ENCODE measurements around the gene CPXM1.
"Not testable (repeated sequence)": the region's sequence is repeated elsewhere in the genome, so short reads cannot be mapped to it uniquely, and the experiment has no call there.

The CPXM1 gene

GRCh38 chr20:2799688-2800520 lies 523 bp downstream of the CPXM1 start:
- no peak for DNase-seq (ENCODE audit: low read depth in 2 of 2)

GRCh38 chr20:2799271-2799670 lies 1.2 kb downstream of the CPXM1 start:
- DNase-seq (ENCODE audit: low read depth in 2 of 2), result no peak

DNA sequence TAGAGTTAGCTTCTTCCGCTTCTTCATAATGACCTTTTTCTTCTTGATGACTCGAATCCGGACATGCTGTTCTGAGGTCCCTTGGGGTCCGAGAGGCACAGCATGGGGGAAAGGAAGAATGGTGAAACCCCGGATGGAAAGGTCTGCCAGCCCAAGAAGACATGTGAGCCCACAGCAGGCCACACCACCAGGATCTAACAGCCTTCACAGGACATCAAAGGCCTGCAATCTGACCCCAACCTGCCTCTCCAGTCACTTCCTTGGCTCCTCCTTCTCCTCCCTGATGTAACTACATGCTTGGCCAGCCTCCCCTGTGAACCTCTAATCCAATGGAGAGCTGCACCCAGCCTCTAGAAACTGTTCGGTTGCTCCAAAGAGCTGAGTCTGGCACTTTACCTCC lies 1.6 kb downstream of the CPXM1 start:
- no peak for DNase-seq (ENCODE audit: low read depth in 2 of 2)

DNA sequence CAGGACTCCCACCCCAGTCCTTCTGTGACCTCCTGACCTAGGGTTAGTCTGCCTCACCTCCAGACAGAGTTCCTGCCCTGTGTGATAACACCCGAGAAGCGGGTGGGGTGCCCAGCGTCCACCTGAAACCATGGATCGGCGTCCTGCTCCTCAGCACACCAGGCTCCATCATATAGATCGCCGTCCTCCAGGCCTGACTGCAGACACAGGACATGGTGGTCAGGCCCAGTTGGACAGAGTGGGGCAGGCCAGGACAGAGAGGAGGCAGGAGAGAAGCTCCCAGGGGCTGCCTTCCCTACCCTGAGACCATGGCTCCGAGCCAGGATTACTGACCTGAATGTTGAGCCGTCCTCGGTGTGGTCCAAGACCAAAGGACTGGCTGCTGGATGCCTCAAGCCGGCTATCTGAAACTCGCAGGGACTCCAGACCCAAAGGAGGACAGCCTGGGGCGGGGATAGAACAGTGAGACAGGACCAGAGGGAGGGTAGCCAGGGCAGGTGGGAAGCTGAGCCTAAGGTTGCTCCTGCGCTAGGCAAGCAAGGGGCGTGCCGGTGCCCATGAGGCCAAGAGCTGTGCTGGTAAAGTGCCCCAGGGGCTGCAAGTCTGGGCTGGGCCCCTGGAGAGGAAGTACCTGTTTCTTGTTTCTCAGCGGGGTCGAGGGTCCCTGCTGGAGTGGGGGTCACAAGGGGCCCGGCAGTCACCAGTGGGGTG lies 2.2 kb downstream of the CPXM1 start:
- no peak for DNase-seq (ENCODE audit: low read depth in 2 of 2)

GRCh38 chr20:2797136-2797983 lies 3.1 kb downstream of the CPXM1 start:
- DNase-seq (ENCODE audit: low read depth in 2 of 2), result no peak

- no peak for DNase-seq (ENCODE audit: low read depth in 2 of 2)
These were observed 4.3 kb downstream of the CPXM1 start for GRCh38 chr20:2796011-2796660.

DNA sequence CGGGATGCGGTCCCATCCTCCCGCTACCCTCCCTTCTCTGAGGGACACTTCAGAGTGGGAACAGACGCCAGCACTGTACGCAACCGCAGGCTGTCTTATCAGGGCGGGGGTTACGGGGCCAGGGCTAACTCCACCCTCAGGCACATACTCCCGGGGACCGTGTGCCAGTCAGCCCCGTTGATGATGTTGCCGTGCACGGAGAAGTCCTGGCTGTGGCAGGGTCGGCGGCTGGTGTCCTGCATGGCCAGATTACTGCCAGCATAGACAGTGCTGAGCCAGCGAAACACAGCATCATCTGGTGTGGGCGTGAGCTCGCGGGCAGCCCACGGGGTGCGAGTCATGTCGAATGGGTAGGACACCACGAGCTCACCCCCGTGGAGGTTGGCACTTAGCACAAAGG lies 5.0 kb downstream of the CPXM1 start:
- DNase-seq (ENCODE audit: low read depth in 2 of 2), result no peak

- DNase-seq (ENCODE audit: low read depth in 2 of 2), result no peak
These were observed 5.5 kb downstream of the CPXM1 start for GRCh38 chr20:2794866-2795447.

DNA sequence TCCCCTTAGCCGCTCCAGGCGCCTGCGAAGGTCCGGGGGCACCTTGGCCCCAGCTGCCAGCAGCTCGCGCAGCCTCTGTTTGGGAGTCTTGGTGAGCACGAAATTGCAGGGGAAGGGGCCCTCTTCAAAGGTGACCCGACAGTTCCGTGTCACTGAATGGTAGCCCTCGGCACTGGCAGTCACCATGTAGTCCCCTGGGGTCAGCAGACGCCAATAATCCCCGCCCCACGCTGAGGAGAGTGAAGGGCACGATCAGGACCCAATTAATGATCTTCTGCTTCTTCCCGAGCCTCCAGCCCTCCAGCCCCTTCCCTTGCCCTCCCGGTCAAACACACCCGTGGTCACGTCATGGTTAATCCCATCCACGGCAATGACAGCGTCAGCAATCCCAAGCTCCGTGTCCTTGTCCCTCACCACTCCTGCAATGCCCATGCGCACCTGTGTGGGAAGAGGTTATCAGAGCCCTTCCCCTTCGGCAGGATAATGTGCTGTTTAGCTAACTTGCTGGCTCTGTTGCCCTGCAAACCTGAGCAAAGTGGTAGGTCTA lies 6.2 kb downstream of the CPXM1 start:
- no peak for DNase-seq (ENCODE audit: low read depth in 2 of 2)

DNA sequence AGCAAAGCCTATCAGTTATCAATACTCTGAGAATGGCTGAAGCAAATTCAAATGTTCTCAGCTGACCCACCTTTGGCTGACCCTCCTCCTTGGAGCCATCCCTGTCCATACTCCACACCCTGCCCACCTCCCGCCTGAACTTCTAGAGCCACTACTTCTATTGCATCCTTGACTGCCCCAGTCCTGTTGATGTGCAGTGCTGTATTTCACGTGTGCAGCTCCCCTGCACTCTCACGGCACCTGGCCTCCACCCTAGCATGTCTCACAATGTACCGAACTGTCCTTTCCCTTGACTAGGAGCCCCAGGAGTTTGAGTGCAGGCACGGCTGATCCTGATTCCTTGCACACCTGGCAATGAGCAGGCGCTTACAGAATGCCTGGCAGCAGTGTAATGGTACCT lies 7.0 kb downstream of the CPXM1 start:
- DNase-seq (ENCODE audit: low read depth in 2 of 2), result no peak

DNA sequence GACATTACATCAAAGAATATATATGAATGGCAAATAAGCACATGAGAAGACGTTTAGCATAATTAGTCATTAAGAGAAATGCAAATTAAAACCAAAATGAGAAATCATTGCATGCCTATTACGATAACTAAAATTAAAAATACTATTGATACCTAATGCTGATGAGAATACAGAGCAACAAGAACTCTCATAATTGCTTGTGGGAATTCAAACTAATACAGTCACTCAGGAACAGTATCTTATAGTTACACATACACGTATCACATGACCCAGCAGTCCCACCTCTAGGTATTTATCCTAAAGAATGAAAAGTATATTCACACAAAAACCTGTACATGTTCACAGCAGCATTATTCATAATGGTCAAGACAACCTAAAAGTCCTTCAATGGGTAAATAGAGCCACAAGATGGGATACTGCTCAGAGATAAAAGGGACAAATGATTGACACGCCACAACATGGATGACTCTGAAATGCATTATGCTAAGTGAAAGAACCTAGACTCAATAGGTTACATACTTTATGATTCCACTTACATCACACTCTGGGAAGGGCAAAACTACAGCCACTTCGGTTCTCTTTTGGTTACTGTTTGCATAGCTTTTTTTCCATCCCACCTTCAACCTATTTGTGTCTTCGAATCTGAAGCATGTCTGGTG lies 16.4 kb downstream of the CPXM1 start:
- no peak for DNase-seq (ENCODE audit: low read depth in 2 of 2)

DNA sequence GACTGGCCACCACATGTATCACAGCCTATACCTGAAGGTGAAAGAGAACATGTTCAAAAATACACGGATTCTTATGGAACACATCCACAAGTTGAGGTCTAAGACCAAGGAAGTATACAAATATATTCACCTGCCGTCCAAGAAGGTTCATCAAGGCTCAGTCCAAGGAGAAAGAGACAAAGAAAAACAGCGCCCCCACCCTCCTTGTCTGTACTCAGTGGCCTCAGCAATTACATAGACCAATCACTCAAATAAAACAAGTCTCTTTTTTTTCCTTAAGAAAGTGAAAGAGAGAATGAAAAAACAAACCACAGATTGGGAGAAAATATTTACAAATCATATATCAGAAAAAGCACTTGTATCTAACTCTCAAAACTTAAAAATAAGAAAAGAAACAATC lies 19.5 kb downstream of the CPXM1 start:
- DNase-seq (ENCODE audit: low read depth in 2 of 2), result no peak

- DNase-seq (ENCODE audit: low read depth in 2 of 2), result no peak
These were observed 21.7 kb downstream of the CPXM1 start for GRCh38 chr20:2778602-2779321.

GRCh38 chr20:2775139-2775538 lies 25.3 kb downstream of the CPXM1 start:
- no peak for DNase-seq (ENCODE audit: low read depth in 2 of 2)

- DNase-seq (ENCODE audit: low read depth in 2 of 2), result no peak
These were observed 26.6 kb downstream of the CPXM1 start for GRCh38 chr20:2773812-2774211.

GRCh38 chr20:2771631-2772080 lies 28.8 kb downstream of the CPXM1 start:
- DNase-seq (ENCODE audit: low read depth in 2 of 2), result no peak

GRCh38 chr20:2770091-2770490 lies 30.3 kb downstream of the CPXM1 start:
- not testable (repeated sequence) for DNase-seq (ENCODE audit: low read depth in 2 of 2)

- DNase-seq (ENCODE audit: low read depth in 2 of 2), result no peak
These were observed 31.8 kb downstream of the CPXM1 start for GRCh38 chr20:2768632-2769015.

GRCh38 chr20:2767768-2768631 lies 32.4 kb downstream of the CPXM1 start:
- DNase-seq (ENCODE audit: low read depth in 2 of 2), result no peak
